Caco-2 (cell line): ENCODE results near the gene TXNL4A. TPM values are rescaled to one million over a fixed set of nuclear protein-coding genes. Genes with fewer than 3 reads are reported as not detected.
A peak's percentile ranks its signal among the peaks of the same experiment; 100 is the strongest.

Experiments
- BruUV-seq: library from RNA; stranded (reverse); fragments of 400-500 nt; replicated peaks from 2 replicates; lab custom pipeline; 2021; lab: Mats Ljungman, UMichigan
- CTCF ChIA-PET: fragments of 300-600 bp; sonication (Branson Sonifier 250); formaldehyde crosslinking; loops from one replicate; lab custom pipeline; 2022; ENCODE audit warnings: antibody characterized with exemption; lab: Charles Lee
- POLR2A ChIA-PET: fragments of 300-600 bp; sonication (Branson Sonifier 250); formaldehyde crosslinking; loops from one replicate; lab custom pipeline; 2022; ENCODE audit warnings: antibody characterized with exemption; lab: Charles Lee
- DNase-seq, 2 experiments: peaks; one replicate each; pipeline versions ENCODE4 v3.0.0 to v3.0.0-alpha.2; 2020 to 2022
- H3K27me3 ChIP-seq: replicated peaks from 2 replicates; pipeline ENCODE4 v1.6.0; 2011; ENCODE audit warnings: low read length; ENCODE audit not compliant: control insufficient read depth, insufficient read depth
- H3K36me3 ChIP-seq: 2 replicates; pipeline ENCODE4 v1.5.1; 2011; ENCODE audit warnings: low read length; ENCODE audit not compliant: control insufficient read depth, insufficient read depth
- H3K4me1 ChIP-seq: fragments of 250-450 bp; sonication (Bioruptor Pico); 2 replicates; pipeline ENCODE4 v1.5.1; 2020; ENCODE audit warnings: mild to moderate bottlenecking
- H3K4me3 ChIP-seq: 2 replicates; pipeline ENCODE4 v1.5.1; 2011; ENCODE audit warnings: low read depth, mild to moderate bottlenecking, control low read depth, low read length
- H3K9me3 ChIP-seq: fragments of 250-450 bp; sonication (Bioruptor Pico); 2 replicates; pipeline ENCODE4 v1.5.1; 2020; ENCODE audit warnings: mild to moderate bottlenecking, moderate library complexity
- H3K27ac Mint-ChIP-seq: one replicate; pipeline ENCODE4 v1.8.0; 2022; ENCODE audit warnings: mixed read lengths; ENCODE audit not compliant: unreplicated experiment
- H3K27me3 Mint-ChIP-seq: one replicate; pipeline ENCODE4 v1.8.0; 2022; ENCODE audit warnings: mixed read lengths; ENCODE audit not compliant: insufficient read depth, unreplicated experiment
- H3K36me3 Mint-ChIP-seq: one replicate; pipeline ENCODE4 v1.8.0; 2022; ENCODE audit warnings: mild to moderate bottlenecking, mixed read lengths; ENCODE audit not compliant: insufficient read depth, unreplicated experiment
- H3K4me1 Mint-ChIP-seq: one replicate; pipeline ENCODE4 v1.8.0; 2022; ENCODE audit warnings: low read depth, mixed read lengths; ENCODE audit not compliant: unreplicated experiment
- H3K4me3 Mint-ChIP-seq: one replicate; pipeline ENCODE4 v1.8.0; 2022; ENCODE audit warnings: mild to moderate bottlenecking, moderate library complexity, mixed read lengths; ENCODE audit not compliant: unreplicated experiment
- H3K9me3 Mint-ChIP-seq: one replicate; pipeline ENCODE4 v1.8.0; 2022; ENCODE audit warnings: mixed read lengths; ENCODE audit not compliant: unreplicated experiment
- CTCF ChIP-seq, 2 experiments: fragments of 200-600 bp in 1 of 2; IDR thresholded peaks; 1 replicate in 1 of 2; 2 replicates in 1 of 2; pipeline versions ENCODE4 v1.5.1 to v1.8.0; 2011 to 2022; ENCODE audit warnings: antibody characterized with exemption in 1 of 2, control low read depth in 1 of 2, inconsistent platforms in 1 of 2, low read depth in 1 of 2, low read length in 1 of 2, mild to moderate bottlenecking in 1 of 2, moderate library complexity in 1 of 2; ENCODE audit not compliant: insufficient read depth in 1 of 2, severe bottlenecking in 1 of 2, unreplicated experiment in 1 of 2
- intact Hi-C: fragments of 100-400 bp; cut with micrococcal nuclease; formaldehyde crosslinking; loops from one replicate; pipeline ENCODE4 v1.10.0; 2022; ENCODE audit not compliant: unreplicated experiment
- total RNA-seq: library from RNA; stranded (reverse); gene quantifications from 2 replicates; pipeline ENCODE4 v1.2.3, GENCODE V29; 2022

Gene TXNL4A
- total RNA-seq, 1 experiment from 2014 or later, result 83.3 TPM

DNA sequence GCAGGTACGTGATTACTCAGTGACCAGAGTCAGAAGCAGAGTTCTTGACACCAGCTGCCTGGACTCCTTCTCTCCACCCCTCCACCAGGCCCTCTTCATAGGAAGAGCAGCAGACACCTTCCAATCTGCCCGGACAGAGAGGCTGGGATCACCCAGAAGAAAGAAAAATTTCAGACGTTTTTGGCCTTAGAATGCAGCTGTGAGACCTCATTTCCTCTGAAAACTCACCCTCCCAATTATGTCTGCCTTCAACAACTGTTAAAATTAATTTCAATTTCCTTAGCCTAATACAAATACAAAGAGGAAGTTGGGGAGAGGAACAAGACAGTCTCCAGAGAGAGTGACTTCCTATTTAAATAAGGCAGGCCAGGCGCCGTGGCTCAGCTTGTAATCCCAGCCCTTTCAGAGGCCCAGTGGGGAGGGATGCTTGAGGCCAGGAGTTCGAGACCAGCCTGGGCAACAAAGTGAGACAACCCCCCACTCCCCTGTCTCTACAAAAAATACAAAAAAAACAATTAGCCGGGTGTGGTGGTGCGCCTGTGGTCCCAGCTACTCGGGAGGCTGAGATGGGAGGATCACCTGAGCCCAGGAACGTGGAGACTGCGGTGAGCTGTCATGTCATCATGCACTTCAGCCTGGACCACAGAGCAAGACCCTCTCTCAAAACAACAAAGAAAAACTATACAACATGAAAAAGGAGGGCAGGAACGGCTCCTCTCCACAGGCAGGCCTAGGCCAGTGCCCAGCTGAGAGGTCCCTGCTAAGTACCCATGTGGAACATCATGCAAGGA, 38.5 kb downstream of the TXNL4A start:
- no peaks in the 10 kb centered on the region for H3K4me1 Mint-ChIP-seq
- peaks cover 5% of the 10 kb centered on the region for H3K36me3 Mint-ChIP-seq
- ChIA-PET CTCF (no interaction called here), POLR2A (interaction anchor here (0.6 kb wide), 1 partner anchor 198 kb away, joined by 3 read pairs; no protein-coding TSS in a partner anchor)
- no peaks in the 10 kb centered on the region for H3K36me3 ChIP-seq
- TF ChIP-seq CTCF (IDR thresholded peaks at IDR 0.05; ENCODE audit: insufficient read depth in 1 of 2, low read depth in 1 of 2, low read length in 1 of 2, severe bottlenecking in 1 of 2, unreplicated experiment in 1 of 2), result no peak
- H3K4me3 ChIP-seq, result peak overlapping the region; percentile 62
- H3K27me3 ChIP-seq, result no peaks in the 10 kb centered on the region
- H3K4me1 ChIP-seq, result no peaks in the 10 kb centered on the region
- H3K9me3 ChIP-seq, result no peaks in the 10 kb centered on the region
- no peaks in the 10 kb centered on the region for H3K9me3 Mint-ChIP-seq
- no peaks in the 10 kb centered on the region for H3K27me3 Mint-ChIP-seq
- intact Hi-C loops, result loop anchor here (2.0 kb wide), 1 partner anchor 15 kb away; no protein-coding TSS in a partner anchor
- no peak for DNase-seq
- TSS peak; percentile 58 for BruUV-seq
- peak overlapping the region; percentile 65 for H3K4me3 Mint-ChIP-seq
- no peak overlapping the region for H3K27ac Mint-ChIP-seq

DNA sequence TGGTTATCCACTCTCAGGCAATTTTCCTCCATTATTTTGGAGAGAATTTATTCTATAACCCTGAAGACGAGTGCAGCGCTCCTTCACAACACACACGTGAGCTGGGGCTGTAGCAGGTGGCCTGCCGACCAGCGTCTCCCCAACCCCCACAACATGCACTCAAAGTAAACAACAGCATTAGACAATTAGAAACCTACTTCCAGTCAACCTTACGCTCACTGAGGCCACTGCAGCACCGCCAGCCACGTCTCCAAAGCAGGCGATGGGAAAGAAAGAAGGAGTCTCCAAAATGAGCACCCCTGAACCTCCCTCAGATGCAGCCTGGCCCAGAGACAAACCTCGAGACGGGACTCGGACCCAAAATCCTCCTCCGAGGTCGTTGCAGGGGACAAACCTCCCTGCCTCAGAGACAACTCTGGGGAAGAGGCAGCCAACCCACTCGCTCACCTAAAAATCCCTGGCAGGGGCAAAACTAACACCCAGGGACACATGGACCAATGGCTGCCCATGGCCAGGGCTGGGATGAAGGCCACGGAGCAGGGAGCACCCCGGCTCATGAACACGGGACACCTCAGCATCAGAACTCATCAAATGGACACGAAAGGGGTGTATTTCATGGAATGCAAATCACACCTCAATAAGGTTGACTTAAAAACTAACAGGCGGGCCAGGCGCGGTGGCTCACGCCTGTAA, 39.5 kb downstream of the TXNL4A start:
- DNase-seq, result no peak
- CTCF ChIA-PET, result no interaction called here
- H3K4me1 ChIP-seq, result no peaks in the 10 kb centered on the region

More for the DNA sequence above, 39.5 kb downstream of the TXNL4A start:
- no TSS peak for BruUV-seq
- H3K9me3 ChIP-seq, result no peaks in the 10 kb centered on the region
- no peaks in the 10 kb centered on the region for H3K27me3 Mint-ChIP-seq
- no peak for TF ChIP-seq CTCF (IDR thresholded peaks at IDR 0.05; ENCODE audit: insufficient read depth in 1 of 2, low read depth in 1 of 2, low read length in 1 of 2, severe bottlenecking in 1 of 2, unreplicated experiment in 1 of 2)
- POLR2A ChIA-PET, result no interaction called here
- peaks cover 5% of the 10 kb centered on the region for H3K36me3 Mint-ChIP-seq
- intact Hi-C loops, result no loop called here
- no peaks in the 10 kb centered on the region for H3K9me3 Mint-ChIP-seq
- no peaks in the 10 kb centered on the region for H3K27me3 ChIP-seq
- no peak overlapping the region for H3K4me3 ChIP-seq
- H3K4me1 Mint-ChIP-seq, result no peaks in the 10 kb centered on the region
- H3K36me3 ChIP-seq, result no peaks in the 10 kb centered on the region
- H3K27ac Mint-ChIP-seq, result no peak overlapping the region
- no peak overlapping the region for H3K4me3 Mint-ChIP-seq
